ENCODE data around the gene WIPF1.

Gene WIPF1

GRCh38 chr2:174588463-174588862, 9.1 kb downstream of the WIPF1 start:
- peaks cover 65% of the 10 kb centered on the region for H3K36me3 ChIP-seq
- no peaks in the 10 kb centered on the region for H3K9me3 ChIP-seq
- H3K27ac ChIP-seq: peak overlapping the region; percentile 65
- H3K27me3 ChIP-seq: no peaks in the 10 kb centered on the region
- no peak overlapping the region for H3K4me3 ChIP-seq (ENCODE audit: low read depth in 1 of 2, low read length in 1 of 2)
- peaks cover 56 to 71% of the 10 kb centered on the region in 2 experiments for H3K4me1 ChIP-seq (ENCODE audit: control insufficient read depth in 1 of 2, insufficient read depth in 1 of 2, low read depth in 1 of 2, low read length in 1 of 2)
- TF ChIP-seq CTCF (IDR thresholded peaks at IDR 0.05): no peak

GRCh38 chr2:174587579-174587978, 10.0 kb downstream of the WIPF1 start:
- peaks cover 74% of the 10 kb centered on the region for H3K36me3 ChIP-seq
- H3K4me3 ChIP-seq (ENCODE audit: low read depth in 1 of 2, low read length in 1 of 2): no peak overlapping the region
- no peak for TF ChIP-seq CTCF (IDR thresholded peaks at IDR 0.05)
- H3K4me1 ChIP-seq (ENCODE audit: control insufficient read depth in 1 of 2, insufficient read depth in 1 of 2, low read depth in 1 of 2, low read length in 1 of 2): peaks cover 47 to 62% of the 10 kb centered on the region in 2 experiments
- no peaks in the 10 kb centered on the region for H3K9me3 ChIP-seq
- H3K27ac ChIP-seq: peak overlapping the region; percentile 65
- H3K27me3 ChIP-seq: no peaks in the 10 kb centered on the region

GRCh38 chr2:174586418-174587295, 10.9 kb downstream of the WIPF1 start:
- no peaks in the 10 kb centered on the region for H3K27me3 ChIP-seq
- peak overlapping the region; percentile 65 for H3K27ac ChIP-seq
- H3K36me3 ChIP-seq: peaks cover 77% of the 10 kb centered on the region
- TF ChIP-seq CTCF (IDR thresholded peaks at IDR 0.05): no peak
- peaks cover 38 to 53% of the 10 kb centered on the region in 2 experiments for H3K4me1 ChIP-seq (ENCODE audit: control insufficient read depth in 1 of 2, insufficient read depth in 1 of 2, low read depth in 1 of 2, low read length in 1 of 2)
- H3K4me3 ChIP-seq (ENCODE audit: low read depth in 1 of 2, low read length in 1 of 2): no peak overlapping the region
- H3K9me3 ChIP-seq: no peaks in the 10 kb centered on the region

GRCh38 chr2:174585657-174586252, 11.8 kb downstream of the WIPF1 start:
- TF ChIP-seq CTCF (IDR thresholded peaks at IDR 0.05): no peak
- Histone ChIP-seq H3K9me3 (no peaks in the 10 kb centered on the region), H3K4me1 (ENCODE audit: control insufficient read depth in 1 of 2, insufficient read depth in 1 of 2, low read depth in 1 of 2, low read length in 1 of 2) (peaks cover 29 to 44% of the 10 kb centered on the region in 2 experiments), H3K36me3 (peaks cover 85% of the 10 kb centered on the region), H3K27ac (peak overlapping the region; percentile 65), H3K4me3 (ENCODE audit: low read depth in 1 of 2, low read length in 1 of 2) (no peak overlapping the region), H3K27me3 (no peaks in the 10 kb centered on the region)

- peak overlapping the region; percentile 65 for H3K27ac ChIP-seq
- H3K36me3 ChIP-seq: peaks cover 86% of the 10 kb centered on the region
- H3K4me3 ChIP-seq (ENCODE audit: low read depth in 1 of 2, low read length in 1 of 2): no peak overlapping the region
- no peaks in the 10 kb centered on the region for H3K27me3 ChIP-seq
- no peak for TF ChIP-seq CTCF (IDR thresholded peaks at IDR 0.05)
- H3K4me1 ChIP-seq (ENCODE audit: control insufficient read depth in 1 of 2, insufficient read depth in 1 of 2, low read depth in 1 of 2, low read length in 1 of 2): peaks cover 23 to 44% of the 10 kb centered on the region in 2 experiments
- H3K9me3 ChIP-seq: no peaks in the 10 kb centered on the region
Measured at GRCh38 chr2:174585146-174585545, 12.5 kb downstream of the WIPF1 start.
